Muscle layer of colon (tissue), 2 donors: Measurements from ENCODE around the gene AJAP1.

Source experiments
- H3K27ac ChIP-seq: one replicate; pipeline ENCODE4 v1.7.0; 2013; ENCODE audit warnings: low read depth, mild to moderate bottlenecking, low read length, moderate library complexity
- H3K27me3 ChIP-seq, 2 donors: one replicate each; pipeline ENCODE4 v1.7.0; 2013; ENCODE audit warnings: low read length in 2 of 2, mild to moderate bottlenecking in 2 of 2; ENCODE audit not compliant: insufficient read depth in 2 of 2, control insufficient read depth in 1 of 2
- H3K36me3 ChIP-seq: one replicate; pipeline ENCODE4 v1.7.0; 2013; ENCODE audit warnings: mild to moderate bottlenecking, low read length; ENCODE audit not compliant: insufficient read depth
- H3K4me1 ChIP-seq: one replicate; pipeline ENCODE4 v1.7.0; 2013; ENCODE audit warnings: mild to moderate bottlenecking, low read length; ENCODE audit not compliant: insufficient read depth
- H3K4me3 ChIP-seq, 2 donors: one replicate each; pipeline ENCODE4 v1.7.0; 2013; ENCODE audit warnings: low read length in 2 of 2, low read depth in 1 of 2, mild to moderate bottlenecking in 1 of 2, moderate library complexity in 1 of 2
- H3K9ac ChIP-seq: one replicate; pipeline ENCODE4 v1.7.0; 2013; ENCODE audit warnings: low read length
- H3K9me3 ChIP-seq: one replicate; pipeline ENCODE4 v1.7.0; 2013; ENCODE audit warnings: mild to moderate bottlenecking, low read length
- donor health status: abdominal sarcoma.
- donor health status: Adenocarcinoma of cecum.

Gene AJAP1

GRCh38 chr1:4770713-4771112, 116.3 kb downstream of the AJAP1 start:
- H3K9me3 ChIP-seq = no peaks in the 10 kb centered on the region
- no peak overlapping the region for H3K9ac ChIP-seq
- peaks cover 0 to 5% of the 10 kb centered on the region in 2 donors for H3K27me3 ChIP-seq
- no peak overlapping the region for H3K4me3 ChIP-seq
- H3K36me3 ChIP-seq = no peaks in the 10 kb centered on the region
- H3K27ac ChIP-seq = no peak overlapping the region
- H3K4me1 ChIP-seq = no peaks in the 10 kb centered on the region

- Histone ChIP-seq H3K27me3 (peaks cover 0 to 5% of the 10 kb centered on the region in 2 donors), H3K9ac (no peak overlapping the region), H3K36me3 (no peaks in the 10 kb centered on the region), H3K4me1 (no peaks in the 10 kb centered on the region), H3K27ac (no peak overlapping the region), H3K9me3 (no peaks in the 10 kb centered on the region), H3K4me3 (no peak overlapping the region)
Measured at GRCh38 chr1:4771267-4771666, 116.9 kb downstream of the AJAP1 start.

GRCh38 chr1:4771721-4772120, 117.3 kb downstream of the AJAP1 start:
- H3K36me3 ChIP-seq = no peaks in the 10 kb centered on the region
- H3K27me3 ChIP-seq = peaks cover 0 to 5% of the 10 kb centered on the region in 2 donors
- no peaks in the 10 kb centered on the region for H3K4me1 ChIP-seq
- no peak overlapping the region for H3K4me3 ChIP-seq
- H3K9me3 ChIP-seq = no peaks in the 10 kb centered on the region
- H3K9ac ChIP-seq = no peak overlapping the region
- H3K27ac ChIP-seq = no peak overlapping the region

GRCh38 chr1:4772294-4773010, 118.0 kb downstream of the AJAP1 start:
- Histone ChIP-seq H3K27me3 (peaks cover 0 to 5% of the 10 kb centered on the region in 2 donors), H3K9ac (no peak overlapping the region), H3K27ac (no peak overlapping the region), H3K36me3 (no peaks in the 10 kb centered on the region), H3K9me3 (no peaks in the 10 kb centered on the region), H3K4me3 (no peak overlapping the region), H3K4me1 (no peaks in the 10 kb centered on the region)

GRCh38 chr1:4773226-4773625, 118.8 kb downstream of the AJAP1 start:
- H3K4me3 ChIP-seq = no peak overlapping the region
- no peak overlapping the region for H3K27ac ChIP-seq
- H3K9me3 ChIP-seq = no peaks in the 10 kb centered on the region
- H3K9ac ChIP-seq = no peak overlapping the region
- H3K4me1 ChIP-seq = peaks cover 1% of the 10 kb centered on the region
- H3K27me3 ChIP-seq = peaks cover 0 to 5% of the 10 kb centered on the region in 2 donors
- H3K36me3 ChIP-seq = no peaks in the 10 kb centered on the region

GRCh38 chr1:4775506-4775905, 121.1 kb downstream of the AJAP1 start:
- no peak overlapping the region for H3K9ac ChIP-seq
- H3K27ac ChIP-seq = no peak overlapping the region
- H3K36me3 ChIP-seq = no peaks in the 10 kb centered on the region
- H3K9me3 ChIP-seq = no peaks in the 10 kb centered on the region
- H3K4me3 ChIP-seq = no peak overlapping the region
- H3K27me3 ChIP-seq = peaks cover 0 to 5% of the 10 kb centered on the region in 2 donors
- peaks cover 5% of the 10 kb centered on the region for H3K4me1 ChIP-seq

GRCh38 chr1:4778056-4778455, 123.6 kb downstream of the AJAP1 start:
- peaks cover 5% of the 10 kb centered on the region for H3K4me1 ChIP-seq
- no peaks in the 10 kb centered on the region for H3K36me3 ChIP-seq
- no peak overlapping the region for H3K9ac ChIP-seq
- no peak overlapping the region for H3K4me3 ChIP-seq
- no peaks in the 10 kb centered on the region for H3K27me3 ChIP-seq
- no peak overlapping the region for H3K27ac ChIP-seq
- H3K9me3 ChIP-seq = no peaks in the 10 kb centered on the region

GRCh38 chr1:4781646-4782045, 127.2 kb downstream of the AJAP1 start:
- Histone ChIP-seq H3K4me1 (peaks cover 5% of the 10 kb centered on the region), H3K36me3 (no peaks in the 10 kb centered on the region), H3K27ac (no peak overlapping the region), H3K27me3 (no peaks in the 10 kb centered on the region), H3K9me3 (no peaks in the 10 kb centered on the region), H3K4me3 (no peak overlapping the region), H3K9ac (no peak overlapping the region)

- no peak overlapping the region for H3K27ac ChIP-seq
- no peaks in the 10 kb centered on the region for H3K27me3 ChIP-seq
- H3K9ac ChIP-seq = no peak overlapping the region
- H3K4me3 ChIP-seq = no peak overlapping the region
- no peaks in the 10 kb centered on the region for H3K9me3 ChIP-seq
- no peaks in the 10 kb centered on the region for H3K36me3 ChIP-seq
- no peaks in the 10 kb centered on the region for H3K4me1 ChIP-seq
Measured at GRCh38 chr1:4784761-4785160, 130.4 kb downstream of the AJAP1 start.

- Histone ChIP-seq H3K9me3 (no peaks in the 10 kb centered on the region), H3K27ac (no peak overlapping the region), H3K27me3 (no peaks in the 10 kb centered on the region), H3K4me3 (no peak overlapping the region), H3K36me3 (no peaks in the 10 kb centered on the region), H3K4me1 (no peaks in the 10 kb centered on the region), H3K9ac (no peak overlapping the region)
Measured at GRCh38 chr1:4786055-4786454, 131.6 kb downstream of the AJAP1 start.

GRCh38 chr1:4787551-4787950, 133.1 kb downstream of the AJAP1 start:
- no peak overlapping the region for H3K4me3 ChIP-seq
- H3K9ac ChIP-seq = no peak overlapping the region
- no peaks in the 10 kb centered on the region for H3K27me3 ChIP-seq
- H3K36me3 ChIP-seq = no peaks in the 10 kb centered on the region
- H3K4me1 ChIP-seq = no peaks in the 10 kb centered on the region
- no peak overlapping the region for H3K27ac ChIP-seq
- H3K9me3 ChIP-seq = no peaks in the 10 kb centered on the region

- Histone ChIP-seq H3K9ac (no peak overlapping the region), H3K36me3 (no peaks in the 10 kb centered on the region), H3K4me3 (no peak overlapping the region), H3K27me3 (no peaks in the 10 kb centered on the region), H3K27ac (no peak overlapping the region), H3K9me3 (no peaks in the 10 kb centered on the region), H3K4me1 (no peaks in the 10 kb centered on the region)
Measured at GRCh38 chr1:4792565-4792964, 138.2 kb downstream of the AJAP1 start.
